NB4 (cell line): Measurements from ENCODE around the gene LDLRAD3.

Experiments used
- POLR2A ChIP-seq: IDR thresholded peaks from 2 replicates; pipeline ENCODE4 v1.6.1; 2011; ENCODE audit warnings: mild to moderate bottlenecking; ENCODE audit not compliant: insufficient read length; ENCODE audit errors: extremely low read depth
- TF ChIP-seq, protein P1 (sequence below): IDR thresholded peaks from one replicate; pipeline ENCODE4 v1.5.1; 2012; ENCODE audit warnings: low read depth, low read length
- TF ChIP-seq, protein P2 (sequence below): IDR thresholded peaks from 2 replicates; pipeline ENCODE4 v1.6.1; 2011; ENCODE audit warnings: low read depth, low read length

DNA sequence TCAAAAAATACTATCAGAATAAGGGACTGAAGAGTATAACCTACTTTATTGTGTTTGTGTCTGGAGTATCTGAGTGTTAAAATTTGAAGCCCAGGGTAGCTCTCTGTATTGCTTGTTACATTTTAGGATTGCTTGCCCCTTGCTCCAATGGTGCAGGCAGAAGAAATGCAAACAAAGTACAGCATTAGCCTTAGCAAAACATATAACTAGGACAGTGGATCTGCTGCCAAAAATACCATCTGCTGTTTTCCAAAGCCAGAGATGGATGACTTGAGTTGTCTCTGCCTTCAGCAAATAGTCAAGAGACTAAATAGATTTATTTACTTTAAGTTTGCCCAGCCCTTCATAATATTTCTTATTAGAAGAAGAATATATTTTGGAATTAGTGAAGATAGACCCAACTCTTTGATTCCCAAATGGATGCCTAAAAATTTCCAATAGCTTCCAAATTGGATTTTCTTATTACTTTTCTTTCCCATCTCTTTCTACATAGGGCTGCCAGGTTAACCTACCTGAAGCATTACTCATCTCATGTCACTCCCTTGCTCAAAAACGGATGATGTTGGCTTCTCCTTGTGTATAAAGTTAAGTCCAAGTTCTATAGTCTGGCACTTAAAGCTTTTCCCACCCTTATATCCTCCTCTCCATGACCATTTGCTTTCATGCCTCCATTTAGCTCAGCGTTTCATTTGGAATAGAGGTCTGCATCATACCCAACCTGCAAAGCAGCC is 66.3 kb downstream of the LDLRAD3 start:
- no peak for TF ChIP-seq POLR2A
- TF ChIP-seq, protein P1, sequence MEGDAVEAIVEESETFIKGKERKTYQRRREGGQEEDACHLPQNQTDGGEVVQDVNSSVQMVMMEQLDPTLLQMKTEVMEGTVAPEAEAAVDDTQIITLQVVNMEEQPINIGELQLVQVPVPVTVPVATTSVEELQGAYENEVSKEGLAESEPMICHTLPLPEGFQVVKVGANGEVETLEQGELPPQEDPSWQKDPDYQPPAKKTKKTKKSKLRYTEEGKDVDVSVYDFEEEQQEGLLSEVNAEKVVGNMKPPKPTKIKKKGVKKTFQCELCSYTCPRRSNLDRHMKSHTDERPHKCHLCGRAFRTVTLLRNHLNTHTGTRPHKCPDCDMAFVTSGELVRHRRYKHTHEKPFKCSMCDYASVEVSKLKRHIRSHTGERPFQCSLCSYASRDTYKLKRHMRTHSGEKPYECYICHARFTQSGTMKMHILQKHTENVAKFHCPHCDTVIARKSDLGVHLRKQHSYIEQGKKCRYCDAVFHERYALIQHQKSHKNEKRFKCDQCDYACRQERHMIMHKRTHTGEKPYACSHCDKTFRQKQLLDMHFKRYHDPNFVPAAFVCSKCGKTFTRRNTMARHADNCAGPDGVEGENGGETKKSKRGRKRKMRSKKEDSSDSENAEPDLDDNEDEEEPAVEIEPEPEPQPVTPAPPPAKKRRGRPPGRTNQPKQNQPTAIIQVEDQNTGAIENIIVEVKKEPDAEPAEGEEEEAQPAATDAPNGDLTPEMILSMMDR: no peak
- TF ChIP-seq, protein P2, sequence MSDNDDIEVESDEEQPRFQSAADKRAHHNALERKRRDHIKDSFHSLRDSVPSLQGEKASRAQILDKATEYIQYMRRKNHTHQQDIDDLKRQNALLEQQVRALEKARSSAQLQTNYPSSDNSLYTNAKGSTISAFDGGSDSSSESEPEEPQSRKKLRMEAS: no peak
